OCI-LY7 (cell line): ENCODE data around the gene CNOT3.

Experiments used
- EZH2phosphoT487 ChIP-seq: fragments of 200-600 bp; sonication (generic); IDR thresholded peaks from 2 replicates; pipeline ENCODE4 v1.6.1; 2018; ENCODE audit warnings: low read depth, borderline replicate concordance, mild to moderate bottlenecking, mixed run types, antibody characterized with exemption, low read length, moderate library complexity, mixed read lengths
- TF ChIP-seq, protein P1 (sequence below): fragments of 200-600 bp; sonication (generic); conservative IDR thresholded peaks from 2 replicates; pipeline ENCODE4 v1.5.1; 2014; ENCODE audit warnings: mild to moderate bottlenecking, antibody characterized with exemption, low read length, moderate library complexity, mixed read lengths

GRCh38 chr19:54102421-54103169 lies 35.0 kb upstream of the CNOT3 start, which contains the start of gene NDUFA3:
- TF ChIP-seq, protein P1, sequence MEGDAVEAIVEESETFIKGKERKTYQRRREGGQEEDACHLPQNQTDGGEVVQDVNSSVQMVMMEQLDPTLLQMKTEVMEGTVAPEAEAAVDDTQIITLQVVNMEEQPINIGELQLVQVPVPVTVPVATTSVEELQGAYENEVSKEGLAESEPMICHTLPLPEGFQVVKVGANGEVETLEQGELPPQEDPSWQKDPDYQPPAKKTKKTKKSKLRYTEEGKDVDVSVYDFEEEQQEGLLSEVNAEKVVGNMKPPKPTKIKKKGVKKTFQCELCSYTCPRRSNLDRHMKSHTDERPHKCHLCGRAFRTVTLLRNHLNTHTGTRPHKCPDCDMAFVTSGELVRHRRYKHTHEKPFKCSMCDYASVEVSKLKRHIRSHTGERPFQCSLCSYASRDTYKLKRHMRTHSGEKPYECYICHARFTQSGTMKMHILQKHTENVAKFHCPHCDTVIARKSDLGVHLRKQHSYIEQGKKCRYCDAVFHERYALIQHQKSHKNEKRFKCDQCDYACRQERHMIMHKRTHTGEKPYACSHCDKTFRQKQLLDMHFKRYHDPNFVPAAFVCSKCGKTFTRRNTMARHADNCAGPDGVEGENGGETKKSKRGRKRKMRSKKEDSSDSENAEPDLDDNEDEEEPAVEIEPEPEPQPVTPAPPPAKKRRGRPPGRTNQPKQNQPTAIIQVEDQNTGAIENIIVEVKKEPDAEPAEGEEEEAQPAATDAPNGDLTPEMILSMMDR = no peak
- TF ChIP-seq EZH2phosphoT487 = no peak
